WTC11 (cell line): ENCODE measurements around the gene MYLK4. TPM values are rescaled to one million over a fixed set of nuclear protein-coding genes. Genes with fewer than 3 reads are reported as not detected.

Experiments
- ATAC-seq: fragments of 200-7000 bp; cut with Tn5 transposase; 2 replicates; pipeline ENCODE4 v1.10.0; 2021; ENCODE audit warnings: mild to moderate bottlenecking, moderate library complexity
- CTCF ChIA-PET: fragments of 300-600 bp; sonication (Branson Sonifier 250); formaldehyde crosslinking; loops from one replicate; lab custom pipeline; 2021; ENCODE audit warnings: antibody characterized with exemption; lab: Charles Lee
- POLR2A ChIA-PET: fragments of 350-600 bp; sonication (Branson Sonifier 250); formaldehyde crosslinking; loops from one replicate; lab custom pipeline; 2021; ENCODE audit warnings: antibody characterized with exemption; lab: Charles Lee
- DNase-seq: peaks from one replicate; pipeline ENCODE4 v3.0.0; 2021; ENCODE audit warnings: low spot score
- H3K27ac Mint-ChIP-seq: 2 replicates; pipeline ENCODE4 v1.8.0; 2021; ENCODE audit warnings: mixed read lengths
- H3K27me3 Mint-ChIP-seq: 2 replicates; pipeline ENCODE4 v1.8.0; 2021; ENCODE audit warnings: low read depth, mild to moderate bottlenecking, moderate library complexity, mixed read lengths
- H3K36me3 Mint-ChIP-seq: 2 replicates; pipeline ENCODE4 v1.8.0; 2021; ENCODE audit warnings: mixed read lengths
- H3K4me1 Mint-ChIP-seq: 2 replicates; pipeline ENCODE4 v1.8.0; 2022; ENCODE audit warnings: mixed read lengths
- H3K4me3 Mint-ChIP-seq: 2 replicates; pipeline ENCODE4 v1.8.0; 2021; ENCODE audit warnings: mild to moderate bottlenecking, moderate library complexity, mixed read lengths
- H3K9me3 Mint-ChIP-seq: 2 replicates; pipeline ENCODE4 v1.8.0; 2021; ENCODE audit warnings: mixed read lengths
- CREB1 ChIP-seq: sonication (generic); formaldehyde crosslinking; IDR thresholded peaks from 2 replicates; pipeline ENCODE4 v1.8.0; 2023; ENCODE audit warnings: mild to moderate bottlenecking, missing genetic modification reagents
- GABPB1 ChIP-seq: sonication (generic); formaldehyde crosslinking; IDR thresholded peaks from 2 replicates; pipeline ENCODE4 v1.8.1; 2023; ENCODE audit warnings: mild to moderate bottlenecking, missing genetic modification reagents
- HMGA2 ChIP-seq: fragments of 250-450 bp; sonication (Bioruptor Pico); IDR thresholded peaks from 2 replicates; pipeline ENCODE4 v1.4.0; 2021; ENCODE audit warnings: mild to moderate bottlenecking, moderate library complexity
- HMGXB4 ChIP-seq: sonication (generic); formaldehyde crosslinking; IDR thresholded peaks from 2 replicates; pipeline ENCODE4 v1.8.1; 2023; ENCODE audit warnings: mild to moderate bottlenecking, moderate library complexity, missing genetic modification reagents
- NFE2L1 ChIP-seq: sonication (generic); formaldehyde crosslinking; IDR thresholded peaks from 2 replicates; pipeline ENCODE4 v1.8.1; 2023; ENCODE audit warnings: missing genetic modification reagents
- PRRX2 ChIP-seq: fragments of 250-450 bp; sonication (Bioruptor Pico); IDR thresholded peaks from 2 replicates; pipeline ENCODE4 v1.8.0; 2021; ENCODE audit warnings: mild to moderate bottlenecking
- SOX15 ChIP-seq: fragments of 250-450 bp; sonication (Bioruptor Pico); IDR thresholded peaks from 2 replicates; pipeline ENCODE4 v1.9.0; 2021; ENCODE audit warnings: mild to moderate bottlenecking
- STAT6 ChIP-seq: sonication (generic); formaldehyde crosslinking; conservative IDR thresholded peaks from 2 replicates; pipeline ENCODE4 v1.8.1; 2023; ENCODE audit warnings: mild to moderate bottlenecking, low read depth, missing genetic modification reagents, moderate library complexity
- TP53 ChIP-seq: sonication (generic); formaldehyde crosslinking; IDR thresholded peaks from 2 replicates; pipeline ENCODE4 v1.8.1; 2023; ENCODE audit warnings: mild to moderate bottlenecking, missing genetic modification reagents
- ZBTB21 ChIP-seq: sonication (generic); formaldehyde crosslinking; IDR thresholded peaks from 2 replicates; pipeline ENCODE4 v1.8.1; 2023; ENCODE audit warnings: mild to moderate bottlenecking, missing genetic modification reagents, borderline replicate concordance
- ZNF121 ChIP-seq: sonication (generic); formaldehyde crosslinking; IDR thresholded peaks from 2 replicates; pipeline ENCODE4 v1.8.0; 2023; ENCODE audit warnings: missing genetic modification reagents
- ZNF219 ChIP-seq: sonication (generic); formaldehyde crosslinking; IDR thresholded peaks from 2 replicates; pipeline ENCODE4 v1.8.0; 2023; ENCODE audit warnings: missing genetic modification reagents, mild to moderate bottlenecking, borderline replicate concordance
- ZNF396 ChIP-seq: fragments of 250-450 bp; sonication (Bioruptor Pico); IDR thresholded peaks from 2 replicates; pipeline ENCODE4 v1.8.0; 2021; ENCODE audit warnings: mild to moderate bottlenecking, moderate library complexity, borderline replicate concordance
- ZNF512 ChIP-seq: sonication (generic); formaldehyde crosslinking; IDR thresholded peaks from 2 replicates; pipeline ENCODE4 v1.8.1; 2022; ENCODE audit warnings: missing genetic modification reagents, borderline replicate concordance
- total RNA-seq: library from RNA; stranded (reverse); gene quantifications from 3 replicates; pipeline ENCODE4 v1.2.3, GENCODE V29; 2021
- TF ChIP-seq, protein P1 (sequence below): sonication (generic); formaldehyde crosslinking; IDR thresholded peaks from 2 replicates; pipeline ENCODE4 v1.8.1; 2022; ENCODE audit warnings: low read depth, missing genetic modification reagents, borderline replicate concordance
- TF ChIP-seq, protein P2 (sequence below): sonication (generic); formaldehyde crosslinking; IDR thresholded peaks from 2 replicates; pipeline ENCODE4 v1.8.1; 2022; ENCODE audit warnings: mild to moderate bottlenecking, missing genetic modification reagents, moderate library complexity, borderline replicate concordance
- TF ChIP-seq, protein P3 (sequence below): sonication (generic); formaldehyde crosslinking; conservative IDR thresholded peaks from 2 replicates; pipeline ENCODE4 v1.8.1; 2022; ENCODE audit warnings: mild to moderate bottlenecking, missing genetic modification reagents

MYLK4 gene
- total RNA-seq, 1 experiment from 2014 or later = 0.13 TPM

DNA sequence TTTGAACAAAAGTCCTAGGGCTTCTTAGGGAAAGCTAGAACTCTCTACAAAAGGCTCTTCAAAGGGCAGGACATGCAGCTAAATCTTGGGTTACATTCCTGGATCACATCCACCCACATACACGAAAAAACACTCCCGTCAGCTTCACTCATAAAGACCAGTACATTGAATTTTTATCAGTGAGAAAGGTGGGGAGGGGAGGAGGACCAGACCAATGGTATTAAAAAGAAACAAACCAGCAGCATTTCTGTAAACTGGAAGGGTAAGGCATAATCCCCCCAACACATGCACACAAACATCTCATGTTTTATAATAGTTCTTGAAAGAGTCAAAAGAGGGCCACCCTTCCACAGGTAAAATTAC lies 31.6 kb downstream of the MYLK4 start (continued):
- TF ChIP-seq ZNF396 = no peak
- TF ChIP-seq HMGA2 (CRISPR knock-in tag) = no peak
- no peak for TF ChIP-seq ZNF219
- TF ChIP-seq CREB1 (CRISPR knock-in tag) = no peak
- TF ChIP-seq ZNF121 (CRISPR knock-in tag) = no peak
- TF ChIP-seq, protein P1, sequence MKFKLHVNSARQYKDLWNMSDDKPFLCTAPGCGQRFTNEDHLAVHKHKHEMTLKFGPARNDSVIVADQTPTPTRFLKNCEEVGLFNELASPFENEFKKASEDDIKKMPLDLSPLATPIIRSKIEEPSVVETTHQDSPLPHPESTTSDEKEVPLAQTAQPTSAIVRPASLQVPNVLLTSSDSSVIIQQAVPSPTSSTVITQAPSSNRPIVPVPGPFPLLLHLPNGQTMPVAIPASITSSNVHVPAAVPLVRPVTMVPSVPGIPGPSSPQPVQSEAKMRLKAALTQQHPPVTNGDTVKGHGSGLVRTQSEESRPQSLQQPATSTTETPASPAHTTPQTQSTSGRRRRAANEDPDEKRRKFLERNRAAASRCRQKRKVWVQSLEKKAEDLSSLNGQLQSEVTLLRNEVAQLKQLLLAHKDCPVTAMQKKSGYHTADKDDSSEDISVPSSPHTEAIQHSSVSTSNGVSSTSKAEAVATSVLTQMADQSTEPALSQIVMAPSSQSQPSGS = no peak

GRCh38 chr6:2718334-2719092 lies 32.2 kb downstream of the MYLK4 start:
- DNase-seq (no peak), ATAC-seq (no peak)
- Mint-ChIP-seq H3K27ac (no peak overlapping the region), H3K9me3 (peaks cover 25% of the 10 kb centered on the region), H3K36me3 (peaks cover 8% of the 10 kb centered on the region), H3K4me3 (no peak overlapping the region), H3K27me3 (0 out of 2 replicates have a peak, but pooled peaks cover 4% of the 10 kb centered on the region), H3K4me1 (peaks cover 15% of the 10 kb centered on the region)
- POLR2A ChIA-PET = no interaction called here
- TF ChIP-seq, protein P2, sequence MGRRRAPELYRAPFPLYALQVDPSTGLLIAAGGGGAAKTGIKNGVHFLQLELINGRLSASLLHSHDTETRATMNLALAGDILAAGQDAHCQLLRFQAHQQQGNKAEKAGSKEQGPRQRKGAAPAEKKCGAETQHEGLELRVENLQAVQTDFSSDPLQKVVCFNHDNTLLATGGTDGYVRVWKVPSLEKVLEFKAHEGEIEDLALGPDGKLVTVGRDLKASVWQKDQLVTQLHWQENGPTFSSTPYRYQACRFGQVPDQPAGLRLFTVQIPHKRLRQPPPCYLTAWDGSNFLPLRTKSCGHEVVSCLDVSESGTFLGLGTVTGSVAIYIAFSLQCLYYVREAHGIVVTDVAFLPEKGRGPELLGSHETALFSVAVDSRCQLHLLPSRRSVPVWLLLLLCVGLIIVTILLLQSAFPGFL (CRISPR knock-in tag) = no peak
- TF ChIP-seq ZNF512 (CRISPR knock-in tag) = no peak
- TF ChIP-seq PRRX2 = no peak
- no peak for TF ChIP-seq STAT6
- no peak for TF ChIP-seq TP53 (CRISPR knock-in tag)
- TF ChIP-seq HMGXB4 (CRISPR knock-in tag) = no peak
- TF ChIP-seq GABPB1 (CRISPR knock-in tag) = no peak
- TF ChIP-seq ZBTB21 (CRISPR knock-in tag) = no peak
- no peak for TF ChIP-seq SOX15 (CRISPR knock-in tag)
- no peak for TF ChIP-seq NFE2L1 (CRISPR knock-in tag)
- TF ChIP-seq, protein P3, sequence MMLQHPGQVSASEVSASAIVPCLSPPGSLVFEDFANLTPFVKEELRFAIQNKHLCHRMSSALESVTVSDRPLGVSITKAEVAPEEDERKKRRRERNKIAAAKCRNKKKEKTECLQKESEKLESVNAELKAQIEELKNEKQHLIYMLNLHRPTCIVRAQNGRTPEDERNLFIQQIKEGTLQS (CRISPR knock-in tag) = no peak
- TF ChIP-seq, all 79 proteins: peak for 0
- CTCF ChIA-PET = interaction anchor here (1.6 kb wide), 1 partner anchor 20 kb away, joined by 5 read pairs; no protein-coding TSS in a partner anchor
